Osteocyte (in vitro differentiated cells): ENCODE results near the gene CLDND1. TPM values are rescaled to one million over a fixed set of nuclear protein-coding genes. Genes with fewer than 3 reads are reported as not detected.

Source experiments
- DNase-seq: peaks from one replicate; pipeline ENCODE4 v3.0.0; 2021; ENCODE audit warnings: mixed read lengths; ENCODE audit not compliant: unreplicated experiment; ENCODE audit errors: extremely low spot score
- H3K27ac Mint-ChIP-seq: one replicate; pipeline ENCODE4 v1.8.0; 2021; ENCODE audit warnings: mild to moderate bottlenecking, mixed read lengths; ENCODE audit not compliant: unreplicated experiment
- H3K27me3 Mint-ChIP-seq: one replicate; pipeline ENCODE4 v1.8.0; 2021; ENCODE audit warnings: mixed read lengths; ENCODE audit not compliant: unreplicated experiment
- H3K36me3 Mint-ChIP-seq: one replicate; pipeline ENCODE4 v1.8.0; 2021; ENCODE audit warnings: mixed read lengths; ENCODE audit not compliant: unreplicated experiment
- H3K4me1 Mint-ChIP-seq: one replicate; pipeline ENCODE4 v1.8.0; 2021; ENCODE audit warnings: mixed read lengths; ENCODE audit not compliant: unreplicated experiment
- H3K4me3 Mint-ChIP-seq: one replicate; pipeline ENCODE4 v1.8.0; 2021; ENCODE audit warnings: mild to moderate bottlenecking, moderate library complexity, mixed read lengths; ENCODE audit not compliant: unreplicated experiment
- H3K9me3 Mint-ChIP-seq: one replicate; pipeline ENCODE4 v1.8.0; 2021; ENCODE audit warnings: mixed read lengths; ENCODE audit not compliant: unreplicated experiment
- CTCF ChIP-seq: fragments of 200-600 bp; sonication (generic); IDR thresholded peaks from 2 replicates; pipeline ENCODE4 v1.5.0; 2021; ENCODE audit warnings: antibody characterized with exemption, mild to moderate bottlenecking, moderate library complexity
- total RNA-seq: library from RNA; stranded (reverse); gene quantifications from 2 replicates; pipeline ENCODE4 v1.2.1, GENCODE V29; 2021

CLDND1 gene
- total RNA-seq, 1 donor from 2014 or later, result 93.2 TPM

DNA sequence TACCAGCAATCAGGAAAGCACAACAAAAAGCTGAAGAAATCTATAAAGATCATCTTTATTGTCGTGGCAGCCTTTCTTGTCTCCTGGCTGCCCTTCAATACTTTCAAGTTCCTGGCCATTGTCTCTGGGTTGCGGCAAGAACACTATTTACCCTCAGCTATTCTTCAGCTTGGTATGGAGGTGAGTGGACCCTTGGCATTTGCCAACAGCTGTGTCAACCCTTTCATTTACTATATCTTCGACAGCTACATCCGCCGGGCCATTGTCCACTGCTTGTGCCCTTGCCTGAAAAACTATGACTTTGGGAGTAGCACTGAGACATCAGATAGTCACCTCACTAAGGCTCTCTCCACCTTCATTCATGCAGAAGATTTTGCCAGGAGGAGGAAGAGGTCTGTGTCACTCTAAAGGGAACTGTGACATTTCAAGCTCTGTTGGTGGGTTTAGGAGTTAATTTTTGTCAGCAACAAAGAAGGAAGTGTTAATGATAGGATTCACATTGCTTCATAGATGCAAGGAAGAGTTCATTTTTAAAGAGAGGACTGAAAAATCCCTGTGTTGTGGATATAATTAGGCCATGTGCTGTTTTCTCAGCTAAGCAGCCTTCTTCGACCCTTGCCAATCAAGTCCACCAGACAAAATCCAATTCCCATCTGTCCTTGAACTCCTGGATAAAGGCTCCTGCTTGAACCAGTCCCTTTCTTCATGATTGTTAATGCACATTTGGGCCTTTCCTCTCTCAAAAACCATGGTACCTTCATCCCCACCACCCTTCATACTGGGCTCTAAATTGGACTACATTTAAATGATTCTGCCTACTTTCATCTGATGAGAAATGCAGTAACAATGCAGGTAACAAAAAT lies 10.2 kb upstream of the CLDND1 start:
- TF ChIP-seq CTCF, result no peak
- no peak overlapping the region for H3K27ac Mint-ChIP-seq
- H3K36me3 Mint-ChIP-seq, result no peaks in the 10 kb centered on the region
- H3K27me3 Mint-ChIP-seq, result peaks cover 74% of the 10 kb centered on the region
- H3K4me1 Mint-ChIP-seq, result no peaks in the 10 kb centered on the region
- H3K4me3 Mint-ChIP-seq, result no peak overlapping the region
- no peaks in the 10 kb centered on the region for H3K9me3 Mint-ChIP-seq
- no peak for DNase-seq

DNA sequence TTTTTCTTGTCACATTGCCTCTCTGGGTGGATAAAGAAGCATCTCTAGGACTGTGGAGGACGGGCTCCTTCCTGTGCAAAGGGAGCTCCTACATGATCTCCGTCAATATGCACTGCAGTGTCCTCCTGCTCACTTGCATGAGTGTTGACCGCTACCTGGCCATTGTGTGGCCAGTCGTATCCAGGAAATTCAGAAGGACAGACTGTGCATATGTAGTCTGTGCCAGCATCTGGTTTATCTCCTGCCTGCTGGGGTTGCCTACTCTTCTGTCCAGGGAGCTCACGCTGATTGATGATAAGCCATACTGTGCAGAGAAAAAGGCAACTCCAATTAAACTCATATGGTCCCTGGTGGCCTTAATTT lies 9.6 kb upstream of the CLDND1 start:
- H3K36me3 Mint-ChIP-seq, result no peaks in the 10 kb centered on the region
- no peak for TF ChIP-seq CTCF

DNA sequence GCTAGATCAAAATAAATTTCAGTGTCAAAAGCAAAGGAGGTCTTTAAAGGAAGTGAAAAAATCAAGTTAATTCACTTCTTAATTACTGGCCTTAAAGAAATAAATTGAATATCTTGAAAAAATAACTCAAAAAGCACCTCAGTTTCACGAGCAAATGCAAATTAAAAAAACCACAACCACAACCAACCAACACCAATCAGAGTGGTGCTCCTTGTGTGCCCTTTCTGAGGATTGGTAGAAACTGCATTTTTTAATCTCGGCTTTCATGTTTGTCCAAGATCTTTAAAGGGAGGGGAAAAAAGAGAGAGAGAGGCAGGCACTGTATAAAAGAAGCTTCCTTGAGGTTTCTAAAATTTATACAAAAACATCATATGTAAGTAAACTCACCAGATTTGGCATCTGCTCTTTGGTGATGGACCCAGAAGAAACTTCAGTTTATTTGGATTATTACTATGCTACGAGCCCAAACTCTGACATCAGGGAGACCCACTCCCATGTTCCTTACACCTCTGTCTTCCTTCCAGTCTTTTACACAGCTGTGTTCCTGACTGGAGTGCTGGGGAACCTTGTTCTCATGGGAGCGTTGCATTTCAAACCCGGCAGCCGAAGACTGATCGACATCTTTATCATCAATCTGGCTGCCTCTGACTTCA lies 9.0 kb upstream of the CLDND1 start, which contains the start of gene GPR15:
Gene GPR15 (plus strand): TSS at position 357 of the 653 bp plus-strand sequence. CDS start 56 bp downstream, at position 413.
- no peak for TF ChIP-seq CTCF
- no peak within 1 kb of the TSS for H3K4me3 Mint-ChIP-seq
- no peak for DNase-seq
- no peaks in the 10 kb centered on the region for H3K4me1 Mint-ChIP-seq
- no peak within 1 kb of the TSS for H3K27ac Mint-ChIP-seq
- H3K9me3 Mint-ChIP-seq, result no peaks in the 10 kb centered on the region
- no peaks in the 10 kb centered on the region for H3K36me3 Mint-ChIP-seq
- H3K27me3 Mint-ChIP-seq, result peaks cover 76% of the 10 kb centered on the region

More for the DNA sequence above, 9.6 kb upstream of the CLDND1 start:
- Mint-ChIP-seq H3K27ac (no peak overlapping the region), H3K27me3 (peaks cover 78% of the 10 kb centered on the region), H3K9me3 (no peaks in the 10 kb centered on the region), H3K4me1 (no peaks in the 10 kb centered on the region), H3K4me3 (no peak overlapping the region)
- DNase-seq, result no peak

DNA sequence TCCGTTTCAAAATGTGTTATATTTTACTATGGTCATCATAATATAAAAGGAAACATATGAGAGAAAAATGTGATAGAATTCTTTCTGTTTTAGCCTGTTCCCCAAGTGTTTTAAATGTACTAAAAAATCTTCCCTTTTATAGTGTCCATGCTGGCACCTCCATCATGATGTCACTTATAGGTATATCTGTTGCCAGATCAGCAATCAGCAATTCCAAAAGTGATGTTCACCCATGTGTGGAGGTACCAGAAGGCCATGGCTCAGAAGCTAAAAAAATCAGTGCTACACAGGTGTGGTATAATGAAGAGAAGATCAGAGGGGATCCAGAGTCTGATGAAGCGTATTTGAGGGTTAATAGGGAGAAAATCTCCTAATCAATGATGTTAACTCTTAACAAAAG lies 8.0 kb upstream of the CLDND1 start:
- Mint-ChIP-seq H3K9me3 (no peaks in the 10 kb centered on the region), H3K4me3 (no peak overlapping the region), H3K27ac (no peak overlapping the region), H3K4me1 (no peaks in the 10 kb centered on the region), H3K27me3 (peaks cover 74% of the 10 kb centered on the region), H3K36me3 (no peaks in the 10 kb centered on the region)
- DNase-seq, result no peak
- no peak for TF ChIP-seq CTCF

GRCh38 chr3:98529856-98530459 lies 7.3 kb upstream of the CLDND1 start:
- DNase-seq, result no peak
- no peak overlapping the region for H3K4me3 Mint-ChIP-seq
- no peak overlapping the region for H3K27ac Mint-ChIP-seq
- no peaks in the 10 kb centered on the region for H3K4me1 Mint-ChIP-seq
- peaks cover 76% of the 10 kb centered on the region for H3K27me3 Mint-ChIP-seq
- no peak for TF ChIP-seq CTCF
- H3K36me3 Mint-ChIP-seq, result no peaks in the 10 kb centered on the region
- H3K9me3 Mint-ChIP-seq, result no peaks in the 10 kb centered on the region
